GM12878 (cell line): ENCODE results near the gene STAG1. TPM values are rescaled to one million over a fixed set of nuclear protein-coding genes. Genes with fewer than 3 reads are reported as not detected.

Experiments used
- ATAC-seq: fragments of 200-7000 bp; cut with Tn5 transposase; 3 replicates; pipeline ENCODE4 v1.9.1; 2020; ENCODE audit warnings: mild to moderate bottlenecking, moderate library complexity
- BruUV-seq: library from RNA; stranded (reverse); fragments of 400-500 nt; replicated peaks from 2 replicates; lab custom pipeline; 2021; lab: Mats Ljungman, UMichigan
- CTCF ChIA-PET: fragments of 300-600 bp; sonication (Branson Sonifier 250); formaldehyde crosslinking; extraction: SDS; loops from one replicate; lab custom pipeline; 2021; ENCODE audit warnings: inconsistent platforms; lab: Yijun Ruan, JAX
- POLR2A ChIA-PET: fragments of 350-600 bp; formaldehyde crosslinking; extraction: SDS; loops from one replicate; lab custom pipeline; 2021; ENCODE audit warnings: inconsistent platforms; lab: Charles Lee
- RAD21 ChIA-PET: fragments of 300-600 bp; sonication (Branson Sonifier 250); formaldehyde crosslinking; loops from one replicate; lab custom pipeline; 2023; ENCODE audit warnings: antibody characterized with exemption; ENCODE audit not compliant: unreplicated experiment; lab: Charles Lee
- SMC1A ChIA-PET: fragments of 300-600 bp; sonication (Branson Sonifier 250); formaldehyde crosslinking; loops from one replicate; lab custom pipeline; 2023; ENCODE audit not compliant: unreplicated experiment, uncharacterized antibody; lab: Charles Lee
- DNase-seq: peaks from one replicate; pipeline ENCODE4 v3.0.0-alpha.2; 2011; ENCODE audit warnings: low read depth, low spot score
- FAIRE-seq: peaks from 3 replicates; lab custom pipeline; 2011; peaks lifted over from hg19 to GRCh38; lab: Jason Lieb, UNC
- H2AFZ ChIP-seq: 2 replicates; pipeline ENCODE4 v1.6.0; 2011; ENCODE audit warnings: low read depth, low read length, control low read depth; ENCODE audit not compliant: control insufficient read depth
- H3K27ac ChIP-seq: 2 replicates; pipeline ENCODE4 v1.5.1; 2011; ENCODE audit warnings: control low read depth; ENCODE audit not compliant: control insufficient read depth, insufficient read depth
- H3K27me3 ChIP-seq, 2 experiments: replicated peaks in 1 of 2; 2 replicates each; pipeline versions ENCODE4 v1.6.0 to v1.6.1; 2011; ENCODE audit warnings: low read length in 1 of 2; ENCODE audit not compliant: control insufficient read depth in 2 of 2, insufficient read depth in 2 of 2
- H3K36me3 ChIP-seq, 2 experiments: 2 replicates each; pipeline ENCODE4 v1.5.1; 2011; ENCODE audit warnings: low read length in 1 of 2; ENCODE audit not compliant: control insufficient read depth in 2 of 2, insufficient read depth in 2 of 2
- H3K4me1 ChIP-seq: 2 replicates; pipeline ENCODE4 v1.6.1; 2011; ENCODE audit warnings: mild to moderate bottlenecking, low read length, moderate library complexity, mixed read lengths; ENCODE audit not compliant: control insufficient read depth, insufficient read depth
- H3K4me2 ChIP-seq: 2 replicates; pipeline ENCODE4 v1.6.0; 2011; ENCODE audit warnings: control low read depth; ENCODE audit not compliant: control insufficient read depth, insufficient read depth
- H3K4me3 ChIP-seq: fragments of 200-600 bp; sonication (generic); 2 replicates; pipeline ENCODE4 v1.5.1; 2016
- H3K79me2 ChIP-seq: 2 replicates; pipeline ENCODE4 v1.6.0; 2011; ENCODE audit warnings: low read length; ENCODE audit not compliant: control insufficient read depth, insufficient read depth
- H3K9ac ChIP-seq: 2 replicates; pipeline ENCODE4 v1.8.0; 2011; ENCODE audit warnings: low read length, control low read depth, mixed read lengths; ENCODE audit not compliant: control insufficient read depth, insufficient read depth
- H3K9me3 ChIP-seq: replicated peaks from 3 replicates; pipeline ENCODE4 v1.5.1; 2011; ENCODE audit warnings: mild to moderate bottlenecking, low read length; ENCODE audit not compliant: control insufficient read depth, insufficient read depth
- H4K20me1 ChIP-seq: 2 replicates; pipeline ENCODE4 v1.6.0; 2011; ENCODE audit not compliant: control insufficient read depth, insufficient read depth
- CEBPB ChIP-seq, 2 experiments: fragments of 150-350 bp in 1 of 2; IDR thresholded peaks; 2 replicates each; pipeline ENCODE4 v1.6.1; 2012 to 2014; ENCODE audit warnings: low read depth in 2 of 2, low read length in 2 of 2, borderline replicate concordance in 1 of 2, inconsistent platforms in 1 of 2
- CHD1 ChIP-seq: IDR thresholded peaks from 2 replicates; pipeline ENCODE4 v1.6.1; 2012; ENCODE audit warnings: low read depth, low read length, improper control_type of control experiment
- DPF2 ChIP-seq: fragments of 450-650 bp; IDR thresholded peaks from 2 replicates; pipeline ENCODE4 v1.6.1; 2017; ENCODE audit warnings: mild to moderate bottlenecking
- MTA2 ChIP-seq: fragments of 450-650 bp; IDR thresholded peaks from 2 replicates; pipeline ENCODE4 v1.6.1; 2016; ENCODE audit warnings: low read depth, mild to moderate bottlenecking, moderate library complexity
- POLR2AphosphoS5 ChIP-seq: IDR thresholded peaks from 2 replicates; pipeline ENCODE4 v1.6.1; 2011; ENCODE audit warnings: mild to moderate bottlenecking, low read length, inconsistent platforms
- RCOR1 ChIP-seq: conservative IDR thresholded peaks from 2 replicates; pipeline ENCODE4 v1.6.1; 2012; ENCODE audit warnings: low read depth, low read length, improper control_type of control experiment
- SMAD5 ChIP-seq: IDR thresholded peaks from 2 replicates; pipeline ENCODE4 v1.6.1; 2016; ENCODE audit warnings: antibody characterized with exemption, low read depth
- SMC3 ChIP-seq: IDR thresholded peaks from 2 replicates; pipeline ENCODE4 v1.6.1; 2011; ENCODE audit warnings: low read length, improper control_type of control experiment, borderline replicate concordance
- YBX1 ChIP-seq: fragments of 450-650 bp; IDR thresholded peaks from 2 replicates; pipeline ENCODE4 v1.6.1; 2016; ENCODE audit warnings: antibody characterized with exemption
- ZNF207 ChIP-seq: fragments of 450-650 bp; IDR thresholded peaks from 2 replicates; pipeline ENCODE4 v1.6.1; 2014; ENCODE audit warnings: antibody characterized with exemption, mild to moderate bottlenecking, borderline replicate concordance
- ZNF24 ChIP-seq: fragments of 450-650 bp; IDR thresholded peaks from 2 replicates; pipeline ENCODE4 v1.6.1; 2017; ENCODE audit warnings: antibody characterized with exemption, mild to moderate bottlenecking
- ZNF622 ChIP-seq: fragments of 450-650 bp; IDR thresholded peaks from 2 replicates; pipeline ENCODE4 v1.6.1; 2017; ENCODE audit warnings: mild to moderate bottlenecking, inconsistent platforms
- WGBS: methylation state at CpG from one replicate; pipeline ENCODE4 v1.1.6; 2016; ENCODE audit warnings: low lambda C conversion rate; ENCODE audit not compliant: insufficient replicate concordance, insufficient coverage; ENCODE audit errors: missing lambda C conversion rate; 5-methylcytosine and 5-hydroxymethylcytosine counted together
- in situ Hi-C: fragments of 300-500 bp; cut with MboI; formaldehyde crosslinking; loops from 9 replicates; pipeline ENCODE4 v1.14.3; 2018; ENCODE audit warnings: mixed read lengths
- intact Hi-C: fragments of 100-400 bp; cut with micrococcal nuclease; formaldehyde crosslinking; loops from one replicate; pipeline ENCODE4 v1.14.2; 2022; ENCODE audit not compliant: unreplicated experiment
- polyA plus RNA-seq, 11 experiments: library from polyadenylated mRNA; depleted of rRNA in 4 of 11; unstranded in 6 of 11; stranded (reverse) in 5 of 11; fragments of >200 nt; fragmentation: Nextera tagmentation in 4 of 11; fragmentation: Illumina TruSeq in 1 of 11; extraction: Ambion mirVana in 4 of 11; extraction: Trizol in 1 of 11; gene quantifications; 1 replicate in 1 of 11; 2 replicates in 10 of 11; pipeline versions ENCODE4 v1.2.1 to v1.2.3, GENCODE V29; 2011 to 2016; ENCODE audit warnings: inconsistent platforms in 2 of 11, missing spikeins in 2 of 11, low read depth in 1 of 11
- total RNA-seq, 4 experiments: library from RNA; depleted of rRNA in 3 of 4; stranded (reverse); fragments of >200 nt in 3 of 4; fragmentation: Illumina TruSeq in 1 of 4; extraction: Trizol in 1 of 4; gene quantifications; 2 replicates each; pipeline versions ENCODE4 v1.2.1 to v1.2.3, GENCODE V29; 2013 to 2021
- TF ChIP-seq, protein P1 (sequence below): fragments of 450-650 bp; IDR thresholded peaks from 2 replicates; pipeline ENCODE4 v1.6.1; 2017; ENCODE audit warnings: low read depth, mild to moderate bottlenecking, moderate library complexity
- TF ChIP-seq, protein P2 (sequence below): IDR thresholded peaks from 2 replicates; pipeline ENCODE4 v1.6.1; 2011; ENCODE audit warnings: low read depth, low read length, improper control_type of control experiment, borderline replicate concordance

The STAG1 gene
- total and polyA plus RNA-seq, 10 of the 15 experiments (the other 5 are each of a cell fraction or from before 2014, with no cell fraction given), result 4.4 to 30.1 (median 20.2) TPM

DNA sequence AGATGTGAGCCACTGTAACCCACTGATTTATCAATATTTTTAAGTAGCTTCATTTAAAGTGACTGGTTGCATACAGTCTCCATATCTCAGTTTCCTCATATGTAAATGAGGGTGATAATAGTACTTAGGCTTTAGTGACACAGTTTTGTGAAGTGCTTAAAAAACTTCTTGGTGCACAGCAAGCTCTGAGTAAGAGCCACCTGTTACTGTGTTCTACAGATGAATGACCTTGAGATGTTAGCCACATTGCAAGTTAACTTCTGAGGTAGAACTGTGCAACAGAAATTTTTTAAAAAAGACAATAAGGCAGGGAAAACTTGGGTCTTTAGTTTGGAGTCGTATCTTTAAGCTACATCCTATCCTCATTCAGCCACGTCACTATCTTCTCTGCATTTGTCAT lies 458.9 kb downstream of the STAG1 start:
- TF ChIP-seq, protein P1, sequence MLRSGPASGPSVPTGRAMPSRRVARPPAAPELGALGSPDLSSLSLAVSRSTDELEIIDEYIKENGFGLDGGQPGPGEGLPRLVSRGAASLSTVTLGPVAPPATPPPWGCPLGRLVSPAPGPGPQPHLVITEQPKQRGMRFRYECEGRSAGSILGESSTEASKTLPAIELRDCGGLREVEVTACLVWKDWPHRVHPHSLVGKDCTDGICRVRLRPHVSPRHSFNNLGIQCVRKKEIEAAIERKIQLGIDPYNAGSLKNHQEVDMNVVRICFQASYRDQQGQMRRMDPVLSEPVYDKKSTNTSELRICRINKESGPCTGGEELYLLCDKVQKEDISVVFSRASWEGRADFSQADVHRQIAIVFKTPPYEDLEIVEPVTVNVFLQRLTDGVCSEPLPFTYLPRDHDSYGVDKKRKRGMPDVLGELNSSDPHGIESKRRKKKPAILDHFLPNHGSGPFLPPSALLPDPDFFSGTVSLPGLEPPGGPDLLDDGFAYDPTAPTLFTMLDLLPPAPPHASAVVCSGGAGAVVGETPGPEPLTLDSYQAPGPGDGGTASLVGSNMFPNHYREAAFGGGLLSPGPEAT, result no peak
- TF ChIP-seq MTA2, result no peak
- TF ChIP-seq RCOR1, result no peak
- TF ChIP-seq YBX1, result no peak
- TF ChIP-seq SMAD5, result no peak
- TF ChIP-seq ZNF207, result no peak
- no peak for TF ChIP-seq DPF2
- no peak for TF ChIP-seq SMC3
- TF ChIP-seq, protein P2, sequence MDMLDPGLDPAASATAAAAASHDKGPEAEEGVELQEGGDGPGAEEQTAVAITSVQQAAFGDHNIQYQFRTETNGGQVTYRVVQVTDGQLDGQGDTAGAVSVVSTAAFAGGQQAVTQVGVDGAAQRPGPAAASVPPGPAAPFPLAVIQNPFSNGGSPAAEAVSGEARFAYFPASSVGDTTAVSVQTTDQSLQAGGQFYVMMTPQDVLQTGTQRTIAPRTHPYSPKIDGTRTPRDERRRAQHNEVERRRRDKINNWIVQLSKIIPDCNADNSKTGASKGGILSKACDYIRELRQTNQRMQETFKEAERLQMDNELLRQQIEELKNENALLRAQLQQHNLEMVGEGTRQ, result no peak
- TF ChIP-seq POLR2AphosphoS5, result no peak
- no peak for TF ChIP-seq CEBPB (IDR thresholded peaks at IDR 0.05; ENCODE audit: borderline replicate concordance in 1 of 2, low read depth in 2 of 2, low read length in 2 of 2)
- TF ChIP-seq ZNF622, result no peak
- TF ChIP-seq ZNF24, result no peak
- no peak for TF ChIP-seq CHD1
- H3K4me2 ChIP-seq, result no peak overlapping the region
- peaks cover 4 to 6% of the 10 kb centered on the region in 2 experiments; a peak in 3 of 4 replicates for H3K36me3 ChIP-seq
- H3K27ac ChIP-seq, result no peak overlapping the region
- H4K20me1 ChIP-seq, result no peaks in the 10 kb centered on the region
- no peak overlapping the region for H3K9ac ChIP-seq
- H3K79me2 ChIP-seq, result no peaks in the 10 kb centered on the region
- BruUV-seq, result no TSS peak
- FAIRE-seq, result no peak
- ChIA-PET POLR2A (no interaction called here), SMC1A (interaction anchor here (0.6 to 1.2 kb wide), 3 partner anchors 36 to 459 kb away, joined by 3 read pairs; partner anchors contain the start of gene STAG1), CTCF (interaction anchor here (1.3 kb wide), 1 partner anchor 19 kb away, joined by 3 read pairs; no protein-coding TSS in a partner anchor), RAD21 (interaction anchor here (1.1 kb wide), 1 partner anchor 214 kb away, joined by 3 read pairs; no protein-coding TSS in a partner anchor)
- WGBS, result 100% methylated on average over 2 of the region's 2 CpGs
- ATAC-seq, result no peak
- no peaks in the 10 kb centered on the region for H3K27me3 ChIP-seq
- no peaks in the 10 kb centered on the region for H3K4me1 ChIP-seq
- no peaks in the 10 kb centered on the region for H3K9me3 ChIP-seq
- intact Hi-C loops (loop anchor here (10.0 kb wide), 1 partner anchor 218 kb away; no protein-coding TSS in a partner anchor), in situ Hi-C loops (no loop called here)
- DNase-seq, result no peak
- H2AFZ ChIP-seq, result no peak overlapping the region
- H3K4me3 ChIP-seq, result no peak overlapping the region
